DMS 273 (cell line): Measurements from ENCODE around the gene ADCYAP1.

Experiments used
- DNase-seq: peaks from one replicate; lab custom pipeline; 2025; ENCODE audit not compliant: unreplicated experiment; lab: John Stamatoyannopoulos, UW

ADCYAP1 gene

DNA sequence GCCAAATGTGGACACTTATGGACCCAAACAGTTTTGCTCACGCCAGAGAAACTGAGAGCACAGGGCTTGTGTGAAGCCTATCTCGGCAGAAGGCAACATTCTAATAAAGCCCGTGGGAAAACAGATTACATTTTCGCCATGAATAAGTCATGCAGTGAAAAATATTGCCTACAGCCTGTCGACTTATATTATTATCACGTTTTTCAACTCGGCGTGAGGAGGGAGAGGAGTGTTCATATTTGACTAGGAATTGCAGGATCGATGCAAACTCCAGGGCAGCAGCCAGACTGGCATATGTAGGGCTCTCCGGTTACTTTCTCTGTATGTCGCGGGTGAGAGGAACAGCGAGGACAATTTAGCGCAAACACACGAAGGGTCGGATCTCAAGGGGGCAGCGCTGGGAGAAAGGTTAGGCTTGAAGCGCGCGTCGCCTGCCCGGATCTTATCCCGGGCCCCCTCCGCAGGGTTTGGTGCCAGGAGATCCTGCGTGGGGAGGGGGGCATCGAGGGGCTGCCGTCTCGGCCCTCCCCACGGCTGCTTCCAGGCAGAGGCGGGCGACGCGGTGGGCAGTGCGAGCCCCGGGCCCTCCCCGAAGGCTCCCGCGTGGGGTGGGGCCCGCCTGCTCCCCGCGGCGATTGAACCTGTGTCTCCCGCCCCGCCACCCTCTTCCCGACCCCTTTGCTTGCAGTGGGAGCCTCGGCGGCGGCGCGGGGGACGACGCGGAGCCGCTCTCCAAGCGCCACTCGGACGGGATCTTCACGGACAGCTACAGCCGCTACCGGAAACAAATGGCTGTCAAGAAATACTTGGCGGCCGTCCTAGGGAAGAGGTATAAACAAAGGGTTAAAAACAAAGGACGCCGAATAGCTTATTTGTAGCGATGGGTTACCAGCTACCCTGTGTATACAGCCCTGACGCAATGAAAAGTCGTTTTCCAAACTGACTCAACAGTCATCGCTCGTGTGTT, 4.4 kb downstream of the ADCYAP1 start:
- peak; percentile 66 for DNase-seq

DNA sequence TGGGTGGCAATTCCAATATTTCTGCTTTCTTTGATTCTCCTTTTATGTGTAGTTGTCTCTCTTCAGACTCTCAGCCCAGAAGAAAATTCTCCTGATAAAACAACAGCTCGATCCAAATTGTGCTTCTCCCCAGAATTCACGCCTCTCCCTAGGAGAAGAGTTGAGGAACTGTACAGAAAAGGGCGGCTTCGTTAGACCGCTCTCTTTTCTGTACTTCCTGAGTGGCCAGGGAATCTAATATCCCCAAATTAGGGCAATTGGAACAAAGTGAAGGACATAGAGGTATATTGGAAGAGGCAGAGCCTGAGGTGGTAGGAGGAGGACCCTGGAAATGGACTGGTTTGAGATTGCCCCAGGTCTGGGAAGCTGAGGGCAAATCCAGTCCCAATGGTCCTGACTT, 5.6 kb downstream of the ADCYAP1 start:
- DNase-seq, result no peak

DNA sequence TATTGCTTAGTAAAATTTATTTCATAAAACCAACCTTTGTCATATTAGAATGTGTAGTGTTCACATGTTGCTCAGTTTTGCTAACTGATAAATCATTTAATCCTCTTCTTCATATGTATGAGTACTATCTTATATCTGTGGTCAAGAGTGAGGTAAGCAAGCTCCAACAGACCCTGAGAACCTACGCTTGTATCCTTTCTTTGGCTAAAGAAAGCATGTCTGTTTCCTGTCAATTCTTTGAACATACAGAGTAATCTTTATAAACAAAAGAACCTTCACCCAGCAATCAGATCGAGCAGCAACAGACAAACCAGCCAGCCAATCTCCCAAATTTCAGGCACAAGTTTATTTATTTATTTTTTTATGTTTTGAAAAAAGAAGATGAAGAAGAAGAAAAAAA, 6.4 kb downstream of the ADCYAP1 start:
- no peak for DNase-seq

DNA sequence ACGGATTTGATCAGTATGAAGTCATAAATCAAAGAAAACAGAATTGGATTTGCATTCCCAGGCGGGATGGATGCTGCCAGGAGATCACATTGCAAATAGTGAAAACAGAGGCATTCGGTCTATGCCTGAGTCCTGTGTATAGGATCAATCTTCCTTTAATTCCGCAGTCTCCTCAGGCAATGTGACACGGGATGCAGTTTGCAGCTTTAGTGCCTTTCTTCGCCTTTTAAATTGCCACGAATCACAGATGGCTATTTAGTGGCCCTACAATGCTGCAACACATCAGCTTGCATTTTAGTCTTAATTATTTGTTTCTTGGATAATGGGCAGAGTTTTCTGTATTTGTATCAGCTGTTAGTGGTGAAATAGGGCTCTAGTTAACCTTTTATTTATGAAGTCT, 6.8 kb downstream of the ADCYAP1 start:
- no peak for DNase-seq

DNA sequence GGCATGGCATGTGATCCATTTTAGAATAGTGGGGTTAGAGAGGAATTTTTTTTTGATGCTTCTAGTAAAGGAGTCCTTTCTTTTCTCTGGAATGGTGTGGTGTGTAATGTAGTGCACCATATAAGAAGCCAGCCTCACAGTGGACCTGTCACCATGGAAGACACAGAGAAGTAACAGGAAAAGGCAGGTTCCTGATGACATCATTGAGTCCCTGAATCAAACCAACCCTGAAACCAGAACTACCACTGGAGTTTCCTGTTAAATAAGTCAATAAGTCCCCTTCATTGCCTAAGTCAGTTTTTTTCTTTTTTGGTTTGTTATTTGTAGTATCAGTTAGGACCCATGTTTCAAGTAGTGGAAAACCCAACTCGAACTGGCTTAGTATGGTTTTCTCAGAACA, 11.9 kb downstream of the ADCYAP1 start:
- no peak for DNase-seq

DNA sequence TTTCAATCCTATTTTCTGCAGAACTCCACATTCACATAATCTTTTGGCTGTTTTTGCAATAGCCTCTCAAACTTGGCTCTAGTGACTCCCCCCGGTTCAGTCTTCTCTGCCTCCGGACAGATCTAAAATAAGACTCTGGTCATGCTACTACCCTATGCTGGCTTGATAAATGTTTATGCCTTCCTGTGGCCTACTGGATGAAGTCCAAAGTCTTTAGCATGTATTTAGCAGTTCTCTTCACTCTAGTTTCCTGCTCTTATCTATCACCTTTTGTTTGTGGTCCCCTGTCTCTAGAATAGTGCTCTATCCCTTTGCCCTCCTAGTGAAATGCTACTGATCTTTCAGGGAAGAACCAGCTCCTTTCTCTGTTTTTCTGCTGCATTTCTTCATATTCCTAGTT, 14.4 kb downstream of the ADCYAP1 start:
- DNase-seq, result no peak

DNA sequence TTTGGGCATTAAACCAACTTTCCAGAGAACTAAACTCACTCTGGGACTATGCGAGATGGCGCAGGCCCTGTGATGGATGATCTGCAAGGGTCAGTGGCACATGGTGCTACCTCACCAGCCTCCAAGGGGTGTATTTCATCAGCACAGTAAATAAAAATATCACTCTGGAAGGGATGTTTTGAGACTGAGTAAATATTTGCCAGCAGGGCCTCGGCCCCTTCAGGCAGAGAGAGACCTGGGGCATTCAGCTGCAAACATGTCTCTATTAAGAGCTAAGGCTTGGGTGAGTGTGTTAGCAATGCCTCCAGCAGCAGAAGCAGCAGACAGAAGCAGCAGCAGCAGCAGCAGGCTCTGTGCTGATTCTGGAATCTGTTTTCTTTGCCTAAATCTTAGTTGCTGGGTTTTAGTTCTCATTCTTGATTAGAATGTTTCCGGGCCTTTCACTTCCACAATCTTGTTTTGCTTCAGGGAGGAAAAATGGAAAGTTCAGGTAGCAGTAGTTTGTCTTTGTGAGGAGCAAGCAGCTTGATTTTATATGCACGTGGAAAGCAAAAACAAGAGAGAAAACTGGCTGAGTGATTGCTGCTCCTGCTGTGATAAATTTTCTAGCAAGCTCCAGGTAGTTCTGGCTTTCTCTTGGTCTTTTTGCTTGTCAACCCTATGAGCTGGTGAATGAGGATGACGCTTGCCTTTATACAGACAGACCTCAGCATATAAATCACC, 18.6 kb downstream of the ADCYAP1 start:
- no peak for DNase-seq

DNA sequence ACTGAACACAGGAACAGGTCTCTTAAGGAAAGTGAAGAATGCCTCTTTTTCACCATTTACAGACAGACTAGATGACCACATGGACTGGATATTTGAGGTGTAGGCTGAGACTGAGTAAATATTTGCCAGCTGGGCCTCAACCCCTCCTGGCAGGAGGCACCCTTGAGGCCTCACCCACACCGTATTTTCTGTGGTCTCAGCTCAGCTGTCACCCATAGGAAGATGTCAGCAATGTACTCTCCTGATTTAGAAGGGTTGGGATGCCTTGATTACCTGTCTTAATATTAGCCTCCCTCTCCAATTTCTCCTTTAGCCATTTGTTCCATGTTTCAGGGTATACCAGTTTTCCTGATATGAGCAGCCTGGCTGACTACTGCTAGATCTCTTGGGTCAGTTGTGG, 20.3 kb downstream of the ADCYAP1 start:
- DNase-seq, result no peak

DNA sequence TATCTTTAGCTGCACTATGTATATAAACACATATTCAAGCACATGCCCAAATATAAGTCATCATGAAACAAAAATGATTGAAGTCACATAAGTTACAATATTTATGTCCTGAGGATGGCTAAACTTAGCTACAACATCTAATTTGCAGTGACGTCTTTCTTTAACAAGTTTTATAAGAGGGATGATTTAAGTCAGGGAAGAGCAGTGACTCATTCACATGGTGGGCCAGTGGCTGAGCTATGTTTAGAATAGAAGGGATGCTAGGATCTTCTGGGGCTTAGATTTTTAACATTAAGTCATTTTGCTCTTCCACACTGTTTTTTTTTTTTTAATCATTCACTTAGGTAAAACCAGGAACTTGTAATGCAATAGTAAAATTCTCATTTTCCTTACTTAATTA, 22.3 kb downstream of the ADCYAP1 start:
- DNase-seq, result no peak

DNA sequence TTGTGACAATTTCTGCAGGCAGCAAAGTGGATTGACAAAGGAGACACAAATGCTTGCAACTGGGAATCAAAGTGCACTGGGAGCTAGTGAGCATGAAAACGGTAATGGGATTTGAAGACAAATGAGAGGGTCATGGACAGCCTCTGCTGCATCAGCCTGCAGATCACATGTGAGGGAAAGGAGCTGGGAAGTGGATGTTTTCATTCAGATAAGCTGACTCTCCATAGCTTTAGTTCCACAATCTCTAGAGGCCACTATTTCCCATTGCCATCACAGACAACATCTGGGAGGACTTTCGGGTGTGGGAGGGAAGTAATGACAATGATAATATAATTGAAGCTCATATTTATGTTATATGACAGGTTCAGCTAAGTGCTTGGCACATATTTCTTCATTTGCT, 28.4 kb downstream of the ADCYAP1 start:
- DNase-seq, result no peak

DNA sequence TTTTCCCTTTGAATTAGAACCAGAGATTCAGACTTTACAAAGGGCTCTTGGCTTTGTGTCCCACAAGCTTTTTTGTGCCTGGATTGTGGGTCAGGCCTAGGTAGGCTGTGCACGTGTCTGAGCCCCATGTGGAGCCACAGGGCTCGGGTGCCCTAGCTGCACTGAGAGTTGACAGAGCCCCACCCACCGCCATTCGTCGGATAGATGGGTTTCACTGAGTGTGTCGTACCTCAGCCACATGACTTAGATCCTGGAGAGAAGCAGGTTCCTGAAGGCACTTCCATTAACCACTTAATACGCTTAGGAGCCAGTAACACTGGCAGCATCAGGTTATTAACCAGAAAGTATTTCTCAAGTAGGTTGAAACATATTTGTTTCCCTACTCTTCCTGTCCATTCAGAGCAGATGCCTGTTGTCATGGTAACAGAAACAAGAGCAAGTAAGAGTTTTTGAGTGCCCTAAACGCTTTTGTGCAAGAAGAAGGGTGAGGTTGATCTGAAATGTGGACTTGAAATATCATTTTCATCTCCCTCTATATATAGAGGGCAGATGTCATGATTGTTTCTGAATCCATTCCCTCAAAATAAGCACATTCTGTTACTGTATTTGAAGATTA, 30.0 kb downstream of the ADCYAP1 start:
- DNase-seq, result peak; percentile 31

DNA sequence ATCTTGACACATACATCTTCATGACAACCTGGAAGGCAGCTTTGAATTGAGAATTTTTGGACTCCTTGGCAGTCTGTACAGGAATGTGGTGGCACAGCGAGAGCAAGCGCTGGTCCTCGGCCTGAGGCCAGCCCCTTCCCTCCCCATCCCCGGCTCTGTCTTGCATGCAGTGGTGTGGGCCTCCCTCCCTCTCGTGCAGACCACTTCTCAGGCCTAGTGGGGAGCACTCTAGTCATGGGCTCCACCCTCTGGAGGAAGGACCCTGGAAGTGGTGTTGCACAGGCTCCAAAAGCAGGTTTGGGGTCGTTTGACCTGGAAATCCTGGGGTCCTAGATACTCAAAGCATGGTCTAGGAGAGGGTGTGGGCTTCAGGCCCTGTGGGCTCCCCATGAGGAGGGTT, 32.3 kb downstream of the ADCYAP1 start:
- no peak for DNase-seq

DNA sequence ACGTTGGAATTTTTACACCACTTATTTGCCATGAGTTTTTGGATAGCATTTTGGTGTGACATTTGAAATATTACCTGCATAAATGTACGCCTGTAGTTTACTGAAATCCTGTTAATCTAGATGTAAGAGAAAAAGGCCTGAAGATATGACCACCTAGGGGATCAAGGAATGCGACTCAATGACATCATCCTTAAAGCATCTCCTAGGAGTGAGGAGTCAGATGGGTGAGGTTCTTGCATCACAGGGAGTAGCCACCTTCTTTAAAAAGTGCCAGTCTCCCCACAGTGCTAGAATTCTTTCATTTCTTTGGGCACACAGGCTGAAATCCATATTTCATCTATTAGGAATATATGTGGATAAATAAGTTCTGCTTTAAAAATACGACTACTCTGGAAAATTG, 34.5 kb downstream of the ADCYAP1 start:
- no peak for DNase-seq

DNA sequence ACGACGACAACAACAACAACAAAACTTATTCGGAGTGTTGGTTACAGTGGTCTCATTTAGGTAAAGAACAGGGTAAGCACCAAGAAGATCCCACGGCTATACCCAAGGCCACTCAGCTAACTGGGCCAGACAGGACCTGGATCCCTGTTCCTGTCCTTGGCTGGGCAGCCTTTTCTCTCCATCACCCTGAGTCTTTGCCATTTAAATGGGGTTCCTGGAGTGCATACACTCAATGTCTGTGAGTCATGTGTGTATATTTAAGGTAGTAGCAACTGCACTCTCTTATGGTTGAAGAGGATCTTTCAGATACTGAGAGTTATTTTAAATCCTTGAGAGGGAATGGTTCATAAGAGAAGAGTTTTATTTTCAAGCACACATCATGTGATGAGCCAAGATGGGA, 35.3 kb downstream of the ADCYAP1 start:
- DNase-seq, result no peak

DNA sequence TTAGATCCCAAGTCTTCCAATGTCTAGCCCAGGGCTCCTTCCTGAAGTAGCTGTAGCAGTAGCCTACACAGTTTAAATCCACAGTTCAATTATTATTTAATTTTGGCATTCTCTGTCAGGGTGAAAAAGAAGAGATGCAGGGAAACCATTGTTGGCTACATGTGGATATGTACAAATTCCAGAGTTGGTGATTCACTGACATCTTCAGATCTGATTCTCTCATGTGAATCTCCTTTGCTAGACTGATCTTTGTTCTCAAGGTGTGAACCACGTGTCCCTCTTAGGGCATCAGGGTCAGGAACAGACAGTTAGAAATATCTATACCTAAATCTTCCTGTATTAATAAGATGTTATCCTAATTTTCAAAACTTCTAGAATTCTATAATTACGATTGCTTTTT, 36.7 kb downstream of the ADCYAP1 start:
- no peak for DNase-seq

DNA sequence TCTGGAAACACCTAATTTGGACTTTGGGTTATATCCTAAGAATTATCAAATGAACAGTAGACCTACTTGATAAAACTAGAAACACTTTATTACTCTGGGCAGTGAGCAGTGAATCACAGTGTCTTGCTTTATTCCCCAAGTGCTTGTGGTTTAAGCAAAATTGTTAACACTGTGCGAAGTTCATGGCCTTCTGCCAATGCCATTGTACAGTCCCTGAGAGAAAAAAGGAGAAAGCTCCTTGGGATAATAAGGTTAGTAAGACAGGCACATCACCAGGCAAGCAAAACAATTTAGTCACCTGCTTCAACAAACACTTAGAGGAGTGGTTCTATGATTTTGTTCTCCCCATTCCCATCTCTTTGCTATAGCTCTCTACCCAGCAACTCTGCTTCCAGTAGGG, 39.8 kb downstream of the ADCYAP1 start:
- no peak for DNase-seq

DNA sequence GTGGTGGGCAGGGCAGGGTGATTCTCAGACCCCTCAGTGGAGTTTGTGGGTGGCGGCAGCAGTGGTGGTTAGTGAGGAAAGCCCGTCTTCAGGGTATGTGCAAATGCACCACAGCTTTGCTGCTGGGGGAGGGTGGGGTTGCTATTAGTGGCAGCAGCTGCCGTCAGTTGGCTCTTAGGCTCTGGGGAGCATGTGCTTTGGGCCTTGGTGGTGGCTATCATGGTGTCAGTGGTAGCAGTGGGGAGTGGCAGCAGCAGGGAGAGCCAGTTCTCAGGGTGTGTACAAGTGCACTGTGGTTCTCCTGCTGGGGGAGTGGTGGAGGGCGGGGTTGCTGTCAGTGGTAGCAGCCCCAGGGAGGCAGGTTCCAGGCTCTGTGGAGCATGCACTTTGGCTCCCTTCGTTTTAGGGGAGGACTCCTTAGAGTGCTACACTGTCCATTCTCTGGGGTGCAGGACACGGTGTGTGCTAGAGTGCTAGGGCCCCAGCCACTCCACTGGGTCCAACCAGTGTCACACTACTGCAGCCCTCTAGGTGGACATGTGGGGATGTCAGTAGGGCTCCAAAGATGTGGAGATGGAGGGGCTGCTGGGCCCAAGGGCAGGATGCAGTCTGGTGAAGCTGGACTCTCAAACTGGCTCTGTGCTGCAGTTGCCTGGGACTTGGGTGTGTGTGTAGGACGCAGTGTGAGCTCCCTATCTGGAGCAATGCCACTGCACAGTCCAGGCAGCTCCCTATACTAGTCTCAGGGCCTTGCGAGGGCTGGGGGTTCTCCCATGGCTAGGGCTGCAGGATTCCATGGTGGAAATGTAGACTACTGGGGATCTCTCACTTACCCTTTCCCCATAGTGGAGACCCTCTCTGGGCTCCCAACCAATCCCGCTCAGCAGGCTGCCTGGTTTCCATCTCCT, 45.3 kb downstream of the ADCYAP1 start:
- DNase-seq, result no peak

DNA sequence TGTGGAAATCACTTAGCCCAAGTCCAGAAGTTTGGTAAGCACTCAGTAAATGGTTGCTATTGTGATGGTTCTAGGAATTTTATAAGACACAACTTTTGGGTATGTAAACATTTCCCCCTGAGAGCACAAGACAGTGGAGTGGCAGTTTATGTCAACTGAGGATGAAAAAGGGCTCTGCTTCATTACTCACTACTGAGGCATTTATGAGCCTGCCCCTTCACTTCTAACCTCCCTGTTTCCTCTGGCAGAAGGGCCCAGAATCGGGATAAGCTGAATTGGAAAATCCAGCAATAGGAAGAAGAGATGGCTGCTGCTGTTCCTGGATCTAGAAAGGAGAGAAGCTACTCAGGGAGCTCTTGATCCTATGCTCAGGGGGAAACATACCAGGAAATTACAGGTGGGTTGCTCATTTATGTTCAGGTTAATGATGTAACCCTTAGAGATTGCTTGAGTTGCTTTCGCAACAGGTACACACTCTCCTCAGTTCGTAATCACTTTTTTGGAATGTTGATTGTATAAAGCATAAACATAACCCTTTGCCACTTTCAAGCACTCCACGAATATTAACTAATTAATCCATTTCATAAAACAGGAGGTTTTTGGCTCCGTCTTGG, 46.3 kb downstream of the ADCYAP1 start:
- no peak for DNase-seq

DNA sequence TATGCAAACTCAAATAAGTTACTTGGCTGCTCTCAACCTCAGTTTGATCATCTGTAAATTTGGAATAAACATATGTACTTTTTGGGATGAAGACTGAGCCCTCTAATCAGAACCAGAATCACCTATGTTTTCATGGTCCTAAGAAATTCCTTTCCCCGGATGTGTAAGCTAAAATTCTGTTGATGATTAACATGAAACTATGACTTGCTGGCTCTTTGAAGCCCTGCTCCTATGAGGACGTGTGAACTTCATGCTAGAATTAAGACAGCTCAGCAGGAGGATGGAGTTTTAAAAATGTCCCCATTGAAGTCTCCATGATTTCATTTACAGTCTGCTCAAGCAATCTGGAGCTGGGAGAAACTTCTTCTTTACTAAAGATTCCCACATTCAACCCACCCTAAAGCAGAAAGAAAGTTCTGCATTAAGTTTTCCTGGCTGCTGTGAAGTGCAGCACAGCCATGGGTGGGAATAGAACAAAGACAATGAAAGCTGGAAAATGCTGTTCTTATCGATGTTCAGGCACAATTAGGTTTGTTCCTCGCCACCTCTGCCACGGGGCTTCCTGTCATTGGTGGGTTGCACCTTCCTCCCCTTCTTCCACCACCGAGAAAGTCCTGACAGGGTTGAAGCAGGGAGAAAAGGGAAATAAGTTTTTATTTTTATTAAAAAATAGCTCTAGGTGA, 50.9 kb downstream of the ADCYAP1 start:
- DNase-seq, result no peak

DNA sequence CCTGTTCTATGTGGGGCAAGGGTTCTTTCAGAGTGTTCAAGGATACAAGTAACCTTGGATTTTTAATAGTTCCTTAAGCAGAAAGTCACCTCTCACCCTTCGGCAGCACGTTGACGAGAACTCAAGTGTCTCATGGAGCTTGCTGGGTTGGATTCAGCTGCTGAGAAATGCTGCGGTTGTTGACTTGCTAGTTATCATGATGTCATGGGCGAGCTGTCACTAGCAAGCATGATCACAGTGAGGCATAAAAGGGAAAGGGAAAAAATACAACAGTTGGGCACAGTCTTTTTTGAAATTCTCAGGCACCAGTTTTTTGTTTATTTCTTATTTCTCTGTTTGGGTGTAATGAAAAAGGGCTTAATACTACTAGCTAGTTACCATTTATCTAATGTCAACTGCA, 53.2 kb downstream of the ADCYAP1 start:
- DNase-seq, result no peak
